Testis (tissue), 2 donors: ENCODE measurements around the gene GSAP.

Experiments used
- POLR2A ChIP-seq: fragments of 450-650 bp; IDR thresholded peaks from one replicate; pipeline ENCODE4 v1.6.1; 2017; ENCODE audit warnings: antibody characterized with exemption, mild to moderate bottlenecking, moderate library complexity
- TF ChIP-seq, protein P1 (sequence below), 3 experiments: fragments of 450-650 bp in 2 of 3; fragments of 200-600 bp in 1 of 3; sonication (generic) in 1 of 3; IDR thresholded peaks; one replicate each; pipeline ENCODE4 v1.5.1; 2016 to 2019; ENCODE audit warnings: antibody characterized with exemption in 3 of 3, mild to moderate bottlenecking in 2 of 3, moderate library complexity in 1 of 3

DNA sequence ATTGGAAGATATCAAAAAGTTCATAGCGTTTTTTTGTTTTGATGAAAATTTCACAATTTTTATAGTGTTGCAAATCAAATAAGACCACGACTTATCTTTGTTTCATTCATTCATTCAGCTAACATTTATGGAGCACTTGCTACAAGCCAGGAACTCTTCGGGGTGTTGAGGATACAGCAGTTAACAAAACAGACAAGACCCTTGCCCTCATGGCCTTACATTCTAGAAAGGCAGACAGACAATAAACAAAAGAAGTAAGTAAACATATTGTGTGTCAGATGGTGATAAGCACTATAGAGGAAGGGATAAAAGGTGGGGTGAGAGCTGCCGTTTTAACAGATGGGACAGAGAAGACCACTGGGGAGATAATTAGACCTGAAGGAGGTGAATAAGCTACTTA, 41.6 kb upstream of the GSAP start:
- TF ChIP-seq POLR2A, result no peak
- TF ChIP-seq, protein P1, sequence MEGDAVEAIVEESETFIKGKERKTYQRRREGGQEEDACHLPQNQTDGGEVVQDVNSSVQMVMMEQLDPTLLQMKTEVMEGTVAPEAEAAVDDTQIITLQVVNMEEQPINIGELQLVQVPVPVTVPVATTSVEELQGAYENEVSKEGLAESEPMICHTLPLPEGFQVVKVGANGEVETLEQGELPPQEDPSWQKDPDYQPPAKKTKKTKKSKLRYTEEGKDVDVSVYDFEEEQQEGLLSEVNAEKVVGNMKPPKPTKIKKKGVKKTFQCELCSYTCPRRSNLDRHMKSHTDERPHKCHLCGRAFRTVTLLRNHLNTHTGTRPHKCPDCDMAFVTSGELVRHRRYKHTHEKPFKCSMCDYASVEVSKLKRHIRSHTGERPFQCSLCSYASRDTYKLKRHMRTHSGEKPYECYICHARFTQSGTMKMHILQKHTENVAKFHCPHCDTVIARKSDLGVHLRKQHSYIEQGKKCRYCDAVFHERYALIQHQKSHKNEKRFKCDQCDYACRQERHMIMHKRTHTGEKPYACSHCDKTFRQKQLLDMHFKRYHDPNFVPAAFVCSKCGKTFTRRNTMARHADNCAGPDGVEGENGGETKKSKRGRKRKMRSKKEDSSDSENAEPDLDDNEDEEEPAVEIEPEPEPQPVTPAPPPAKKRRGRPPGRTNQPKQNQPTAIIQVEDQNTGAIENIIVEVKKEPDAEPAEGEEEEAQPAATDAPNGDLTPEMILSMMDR (IDR thresholded peaks at IDR 0.05), result no peak
